Liver (tissue), 3 donors: Measurements from ENCODE around the gene IQCE.

Experiments used
- JUND ChIP-seq, 2 donors: IDR thresholded peaks; 2 replicates each; pipeline ENCODE4 v1.6.1; 2016; ENCODE audit warnings: antibody characterized with exemption in 2 of 2
- RAD21 ChIP-seq, 2 donors: IDR thresholded peaks; 2 replicates each; pipeline ENCODE4 v1.6.1; 2016; ENCODE audit warnings: antibody characterized with exemption in 2 of 2, mild to moderate bottlenecking in 2 of 2
- YY1 ChIP-seq: IDR thresholded peaks from 2 replicates; pipeline ENCODE4 v1.6.1; 2016; ENCODE audit warnings: antibody characterized with exemption, mild to moderate bottlenecking
- TF ChIP-seq, protein P1 (sequence below): fragments of 150-350 bp; IDR thresholded peaks from 2 replicates; pipeline ENCODE4 v1.5.1; 2017; ENCODE audit warnings: improper control_type of control experiment, low read depth, low read length; ENCODE audit not compliant: missing input control
- TF ChIP-seq, protein P2 (sequence below): IDR thresholded peaks from 2 replicates; pipeline ENCODE4 v1.6.1; 2016; ENCODE audit warnings: antibody characterized with exemption
- donor health status: healthy.
- donor health status: healthy.

- TF ChIP-seq, protein P1, sequence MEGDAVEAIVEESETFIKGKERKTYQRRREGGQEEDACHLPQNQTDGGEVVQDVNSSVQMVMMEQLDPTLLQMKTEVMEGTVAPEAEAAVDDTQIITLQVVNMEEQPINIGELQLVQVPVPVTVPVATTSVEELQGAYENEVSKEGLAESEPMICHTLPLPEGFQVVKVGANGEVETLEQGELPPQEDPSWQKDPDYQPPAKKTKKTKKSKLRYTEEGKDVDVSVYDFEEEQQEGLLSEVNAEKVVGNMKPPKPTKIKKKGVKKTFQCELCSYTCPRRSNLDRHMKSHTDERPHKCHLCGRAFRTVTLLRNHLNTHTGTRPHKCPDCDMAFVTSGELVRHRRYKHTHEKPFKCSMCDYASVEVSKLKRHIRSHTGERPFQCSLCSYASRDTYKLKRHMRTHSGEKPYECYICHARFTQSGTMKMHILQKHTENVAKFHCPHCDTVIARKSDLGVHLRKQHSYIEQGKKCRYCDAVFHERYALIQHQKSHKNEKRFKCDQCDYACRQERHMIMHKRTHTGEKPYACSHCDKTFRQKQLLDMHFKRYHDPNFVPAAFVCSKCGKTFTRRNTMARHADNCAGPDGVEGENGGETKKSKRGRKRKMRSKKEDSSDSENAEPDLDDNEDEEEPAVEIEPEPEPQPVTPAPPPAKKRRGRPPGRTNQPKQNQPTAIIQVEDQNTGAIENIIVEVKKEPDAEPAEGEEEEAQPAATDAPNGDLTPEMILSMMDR = no peak
- TF ChIP-seq JUND (IDR thresholded peaks at IDR 0.05) (no peak), YY1 (no peak), RAD21 (IDR thresholded peaks at IDR 0.05) (no peak)
- TF ChIP-seq, protein P2, sequence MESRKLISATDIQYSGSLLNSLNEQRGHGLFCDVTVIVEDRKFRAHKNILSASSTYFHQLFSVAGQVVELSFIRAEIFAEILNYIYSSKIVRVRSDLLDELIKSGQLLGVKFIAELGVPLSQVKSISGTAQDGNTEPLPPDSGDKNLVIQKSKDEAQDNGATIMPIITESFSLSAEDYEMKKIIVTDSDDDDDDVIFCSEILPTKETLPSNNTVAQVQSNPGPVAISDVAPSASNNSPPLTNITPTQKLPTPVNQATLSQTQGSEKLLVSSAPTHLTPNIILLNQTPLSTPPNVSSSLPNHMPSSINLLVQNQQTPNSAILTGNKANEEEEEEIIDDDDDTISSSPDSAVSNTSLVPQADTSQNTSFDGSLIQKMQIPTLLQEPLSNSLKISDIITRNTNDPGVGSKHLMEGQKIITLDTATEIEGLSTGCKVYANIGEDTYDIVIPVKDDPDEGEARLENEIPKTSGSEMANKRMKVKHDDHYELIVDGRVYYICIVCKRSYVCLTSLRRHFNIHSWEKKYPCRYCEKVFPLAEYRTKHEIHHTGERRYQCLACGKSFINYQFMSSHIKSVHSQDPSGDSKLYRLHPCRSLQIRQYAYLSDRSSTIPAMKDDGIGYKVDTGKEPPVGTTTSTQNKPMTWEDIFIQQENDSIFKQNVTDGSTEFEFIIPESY = no peak
Measured at GRCh38 chr7:2601907-2602306, 43.1 kb downstream of the IQCE start.
